ELR (cell line): ENCODE measurements around the gene HMG20B.
"Not testable (repeated sequence)": the region's sequence is repeated elsewhere in the genome, so short reads cannot be mapped to it uniquely, and the experiment has no call there.

Experiments
- DNase-seq: peaks from one replicate; pipeline ENCODE4 v3.0.0-alpha.2; 2015; ENCODE audit warnings: low read depth

The HMG20B gene

GRCh38 chr19:3556423-3556977 lies 16.2 kb upstream of the HMG20B start:
- no peak for DNase-seq

DNA sequence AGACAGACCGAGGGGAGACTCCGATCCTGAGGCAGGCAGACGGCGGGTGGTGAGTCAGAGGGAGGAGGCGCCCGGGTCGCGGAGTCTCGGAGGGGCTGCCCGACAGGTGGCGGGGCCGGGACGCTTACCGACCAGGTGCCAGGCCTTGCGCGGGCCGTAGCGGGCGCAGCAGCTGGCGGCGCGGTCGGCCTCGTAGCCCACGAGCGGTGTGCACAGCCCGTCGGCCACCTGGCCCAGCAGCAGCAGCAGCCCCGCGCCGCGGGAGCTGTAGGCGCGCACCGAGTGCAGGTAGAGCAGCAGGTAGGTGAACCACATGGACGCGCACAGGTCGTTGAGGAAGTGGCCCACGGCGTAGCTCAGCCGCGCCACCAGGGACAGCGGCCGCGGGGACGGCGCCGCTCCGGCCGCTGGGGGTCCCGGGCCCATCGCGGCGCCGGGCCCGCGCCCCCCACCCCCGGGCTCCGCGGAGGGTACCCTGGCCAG lies 15.7 kb upstream of the HMG20B start:
- peak; percentile 82 for DNase-seq

GRCh38 chr19:3557461-3558248 lies 15.1 kb upstream of the HMG20B start, which contains the start of gene MFSD12:
TSS of gene MFSD12 (minus strand) at chr19:3557586. CDS start at chr19:3557403, 183 bp downstream.
- DNase-seq, result peak; percentile 98

- no peak for DNase-seq
Measured at GRCh38 chr19:3563709-3564524, 8.8 kb upstream of the HMG20B start.

- peak; percentile 99 for DNase-seq
Measured at GRCh38 chr19:3565139-3565538, 7.6 kb upstream of the HMG20B start.

- not testable (repeated sequence) for DNase-seq
Measured at GRCh38 chr19:3570042-3570441, 2.7 kb upstream of the HMG20B start.

DNA sequence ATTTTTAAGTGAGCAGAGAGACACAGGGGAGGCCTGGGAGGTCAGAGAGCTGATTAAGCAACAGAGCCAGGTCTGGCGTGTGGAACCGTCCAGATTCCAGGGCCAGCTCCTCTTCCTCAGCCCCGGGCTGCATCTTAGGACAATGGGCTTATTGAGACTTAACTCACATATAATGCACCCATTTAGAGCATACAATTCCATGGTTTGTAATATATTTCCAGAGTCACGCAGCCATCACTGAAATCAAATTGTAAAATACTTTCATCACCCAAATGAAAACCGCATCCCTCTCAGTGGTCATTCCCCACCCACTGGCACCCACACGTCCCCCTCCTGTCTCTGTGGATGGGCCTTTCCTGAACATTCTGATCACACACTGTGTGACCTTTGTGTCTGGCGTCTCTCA lies 2.1 kb upstream of the HMG20B start:
- no peak for DNase-seq

- DNase-seq, result peak; percentile 100
Measured at GRCh38 chr19:3572132-3572854, 451 bp upstream of the HMG20B start.

GRCh38 chr19:3573162-3573857 lies 566 bp downstream of the HMG20B start:
- DNase-seq, result peak; percentile 42

DNA sequence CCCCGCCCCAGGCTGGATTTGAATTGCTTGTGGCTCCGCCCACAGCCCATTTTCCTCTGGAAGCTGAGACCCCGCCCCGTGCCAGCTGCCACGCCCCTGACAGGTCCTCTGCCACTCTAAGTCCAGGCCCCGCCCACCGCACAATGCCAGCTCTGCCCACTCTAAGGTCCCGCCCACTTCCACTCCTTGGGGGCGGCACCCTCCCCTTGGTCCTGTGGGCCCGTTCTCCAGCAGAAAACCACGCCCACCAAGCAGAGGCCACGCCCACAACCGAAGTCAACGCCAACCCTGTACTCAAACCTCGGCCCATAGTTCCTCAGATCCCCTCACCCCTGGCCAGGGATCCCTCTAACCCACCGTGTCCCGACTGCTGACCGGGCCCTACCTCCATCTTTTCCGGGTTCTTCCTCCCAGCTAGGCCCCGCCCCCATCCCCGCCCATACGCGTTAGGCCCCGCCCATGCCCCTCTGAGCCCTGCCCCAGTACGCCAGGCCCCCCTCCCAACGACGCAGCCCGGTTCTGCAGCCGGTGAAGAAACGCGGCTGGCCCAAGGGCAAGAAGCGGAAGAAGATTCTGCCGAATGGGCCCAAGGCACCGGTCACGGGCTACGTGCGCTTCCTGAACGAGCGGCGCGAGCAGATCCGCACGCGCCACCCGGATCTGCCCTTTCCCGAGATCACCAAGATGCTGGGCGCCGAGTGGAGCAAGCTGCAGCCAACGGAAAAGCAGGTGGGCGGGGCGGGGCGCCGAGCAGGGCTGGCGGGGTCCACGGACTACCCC lies 1.3 kb downstream of the HMG20B start:
- peak; percentile 98 for DNase-seq

DNA sequence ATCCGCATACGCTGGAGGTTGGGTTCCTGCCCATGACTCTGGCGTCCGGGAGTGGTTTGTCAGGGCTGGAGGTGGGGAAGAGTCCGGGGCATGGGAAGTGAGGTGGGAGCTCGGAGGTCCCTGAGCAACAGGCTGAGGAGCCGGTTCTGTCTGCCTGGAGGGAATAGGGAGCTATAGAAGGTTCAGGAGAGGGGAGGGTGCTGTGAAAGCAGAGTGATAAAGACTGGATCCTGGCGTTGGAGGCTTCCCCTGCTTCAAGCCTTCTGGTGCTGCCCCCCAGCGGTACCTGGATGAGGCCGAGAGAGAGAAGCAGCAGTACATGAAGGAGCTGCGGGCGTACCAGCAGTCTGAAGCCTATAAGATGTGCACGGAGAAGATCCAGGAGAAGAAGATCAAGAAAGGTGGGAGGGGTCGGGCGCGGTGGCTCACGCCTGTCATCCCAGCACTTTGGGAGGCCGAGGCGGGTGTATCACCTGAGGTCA lies 2.6 kb downstream of the HMG20B start:
- DNase-seq, result peak; percentile 66

DNA sequence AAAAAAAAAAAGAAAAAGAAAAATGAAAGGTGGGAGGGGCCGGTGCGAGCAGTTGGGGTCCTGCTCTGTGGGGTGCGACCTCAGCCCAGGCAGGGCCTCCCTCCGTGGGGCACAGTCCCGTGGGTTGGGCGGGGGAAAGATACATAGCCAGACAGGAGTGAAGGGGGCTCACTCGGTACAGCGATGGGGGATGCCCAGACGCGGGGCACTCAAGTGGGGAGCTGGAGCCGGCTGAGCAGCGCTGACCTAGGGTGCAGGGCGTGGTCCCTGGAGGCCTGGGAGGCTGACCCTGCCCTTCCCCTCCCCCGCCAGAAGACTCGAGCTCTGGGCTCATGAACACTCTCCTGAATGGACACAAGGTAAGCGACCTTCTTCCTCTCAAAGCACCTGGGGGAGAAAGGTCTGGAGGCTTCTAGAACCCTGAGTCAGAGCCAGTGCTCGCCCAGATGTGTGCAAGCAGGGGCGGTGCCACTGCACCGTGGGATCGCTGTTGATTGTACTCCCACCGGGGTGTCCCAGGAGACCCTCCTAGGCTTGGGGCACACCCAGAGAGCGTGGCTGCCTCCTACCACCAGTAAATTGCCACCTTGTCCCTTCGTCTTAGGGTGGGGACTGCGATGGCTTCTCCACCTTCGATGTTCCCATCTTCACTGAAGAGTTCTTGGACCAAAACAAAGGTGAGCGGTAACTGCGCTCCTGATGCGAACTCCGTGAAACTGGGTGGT lies 3.4 kb downstream of the HMG20B start:
- no peak for DNase-seq

GRCh38 chr19:3576696-3577443 lies 4.1 kb downstream of the HMG20B start:
- DNase-seq, result no peak

- DNase-seq, result no peak
Measured at GRCh38 chr19:3577723-3578344, 5.1 kb downstream of the HMG20B start.

GRCh38 chr19:3578390-3578789 lies 5.6 kb downstream of the HMG20B start:
- no peak for DNase-seq

GRCh38 chr19:3580156-3580934 lies 7.6 kb downstream of the HMG20B start:
- peak; percentile 97 for DNase-seq

DNA sequence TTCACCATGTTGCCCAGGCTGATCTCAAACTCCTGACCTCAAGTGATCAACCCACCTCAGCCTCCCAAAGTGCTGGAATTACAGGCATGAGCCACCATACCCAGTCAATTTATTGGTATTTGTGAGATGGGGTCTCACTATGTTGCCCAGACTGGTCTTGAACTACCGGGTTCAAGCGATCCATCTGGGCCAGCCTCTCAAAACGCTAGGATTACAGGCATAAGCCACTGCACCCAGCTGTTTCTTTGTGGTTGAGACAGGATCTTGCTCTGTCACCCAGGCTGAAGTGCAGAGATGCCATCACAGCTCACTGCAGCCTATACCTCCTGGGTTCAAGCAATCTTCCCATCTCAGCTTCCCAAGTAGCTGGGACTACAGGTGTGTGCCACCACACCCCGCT lies 9.0 kb downstream of the HMG20B start:
- not testable (repeated sequence) for DNase-seq
